HG03460 (cell line): ENCODE measurements around the gene ERMAP.
A peak's percentile ranks its signal among the peaks of the same experiment; 100 is the strongest.
"Not testable (repeated sequence)": the region's sequence is repeated elsewhere in the genome, so short reads cannot be mapped to it uniquely, and the experiment has no call there.

Source experiments
- ATAC-seq: cut with Tn5 transposase; IDR thresholded peaks from one replicate; pipeline ENCODE4 v1.9.1; 2021; ENCODE audit not compliant: unreplicated experiment

Gene ERMAP

GRCh38 chr1:42844592-42845140 is 27.7 kb downstream of the ERMAP start:
- ATAC-seq: no peak

- ATAC-seq: no peak
These were observed 28.3 kb downstream of the ERMAP start for GRCh38 chr1:42845193-42845592.

DNA sequence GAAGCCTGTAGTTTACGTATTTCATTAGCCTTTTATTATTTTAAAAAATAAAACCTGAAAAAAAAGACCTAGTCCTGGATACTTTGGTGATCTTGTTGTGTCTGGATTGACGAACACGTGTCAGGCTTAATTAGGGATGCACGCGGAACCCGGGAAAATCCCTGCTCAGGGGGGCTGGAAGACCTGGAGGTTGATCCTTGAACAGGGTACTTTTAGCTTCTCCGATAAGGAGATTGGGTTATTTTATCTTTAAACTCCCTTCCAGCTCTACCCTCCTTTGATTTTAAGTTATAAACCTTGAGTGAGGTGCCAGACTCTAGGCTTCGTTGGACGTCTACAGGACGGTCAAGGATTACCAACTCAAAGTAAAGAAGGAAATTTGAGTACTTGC is 28.9 kb downstream of the ERMAP start:
- ATAC-seq: peak; percentile 9

GRCh38 chr1:42846257-42847110 is 29.6 kb downstream of the ERMAP start, which contains the start of gene ZNF691:
Gene ZNF691, plus strand, starts transcription at chr1:42846613. Its CDS starts 3,046 bp downstream, at chr1:42849659.
- peak; percentile 83 for ATAC-seq

DNA sequence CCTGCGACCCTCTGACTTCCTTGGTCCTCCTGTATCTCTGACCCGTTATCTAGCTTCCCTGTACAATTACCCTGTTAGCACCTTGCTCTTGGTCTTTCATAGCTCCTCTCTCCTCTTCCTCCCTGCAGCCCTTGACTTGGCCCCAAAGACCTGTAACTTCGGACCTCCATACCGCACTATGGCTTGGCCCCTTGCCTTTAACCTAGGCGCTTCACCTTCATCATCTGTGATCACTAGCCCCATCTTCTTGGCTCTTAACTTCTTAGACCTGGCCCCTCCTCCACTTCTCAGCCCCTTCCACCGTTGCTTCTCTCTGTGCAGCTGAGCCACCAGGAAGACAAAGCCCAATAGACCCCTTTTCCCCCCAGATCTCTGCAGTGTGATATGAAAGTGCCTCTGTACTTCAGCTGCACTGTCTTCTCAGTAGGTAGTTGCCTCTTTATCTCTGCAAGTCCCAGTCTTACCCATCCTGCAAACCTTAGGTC is 30.2 kb downstream of the ERMAP start:
- ATAC-seq: no peak

DNA sequence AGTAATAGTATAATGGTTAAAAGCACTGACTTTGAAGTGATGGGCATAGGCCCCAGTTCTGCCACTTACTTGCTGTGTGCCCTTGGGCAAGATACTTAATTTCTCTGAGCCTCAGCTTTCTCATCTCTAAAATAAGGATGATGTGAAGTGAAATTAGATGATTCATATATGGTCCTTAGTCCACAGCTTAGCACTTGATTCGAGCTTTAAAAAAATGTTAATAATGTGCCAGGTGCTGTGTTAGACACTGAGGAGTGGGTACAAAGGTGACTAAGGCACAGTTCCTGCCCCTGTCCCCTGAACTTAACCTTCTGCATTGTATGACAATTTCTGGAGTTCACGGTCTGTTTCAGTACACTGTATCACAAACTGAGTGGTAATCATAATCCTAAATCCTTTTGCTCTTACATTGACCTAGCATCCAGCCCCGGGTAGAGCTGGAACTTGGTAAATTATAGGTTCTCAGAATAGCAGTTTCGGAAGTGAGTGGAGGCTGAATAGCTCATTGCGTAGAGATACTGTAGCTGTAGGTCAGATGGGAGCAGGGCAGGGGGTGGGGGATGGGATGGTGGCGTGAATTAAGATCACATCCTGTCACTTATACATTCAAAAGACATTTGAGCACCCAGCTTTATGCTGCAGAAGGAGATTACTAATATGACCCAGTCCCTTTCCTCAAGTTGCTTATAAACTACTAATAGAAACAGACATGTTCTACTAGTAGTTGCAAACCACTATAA is 31.0 kb downstream of the ERMAP start:
- ATAC-seq: no peak

- ATAC-seq: no peak
These were observed 32.1 kb downstream of the ERMAP start for GRCh38 chr1:42848823-42849537.

DNA sequence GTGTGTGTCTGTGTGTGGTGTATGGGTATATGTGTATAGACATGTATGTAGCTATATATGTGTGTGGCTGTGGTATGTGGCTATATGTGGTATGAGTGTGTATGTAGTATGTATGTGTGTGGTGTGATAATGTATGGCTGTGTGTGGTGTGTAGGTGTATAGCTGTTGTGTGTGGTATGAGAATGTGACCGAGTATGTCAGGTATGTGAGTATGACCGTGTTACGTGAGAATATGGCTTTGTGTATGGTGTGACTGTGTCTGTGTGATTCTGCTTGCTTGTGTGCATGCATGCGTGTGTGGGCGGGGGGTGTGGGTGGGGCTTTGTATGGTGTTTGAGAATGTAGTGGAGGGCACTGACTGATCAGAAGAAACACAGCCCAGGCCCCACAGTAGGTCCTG is 33.0 kb downstream of the ERMAP start:
- ATAC-seq: no peak

DNA sequence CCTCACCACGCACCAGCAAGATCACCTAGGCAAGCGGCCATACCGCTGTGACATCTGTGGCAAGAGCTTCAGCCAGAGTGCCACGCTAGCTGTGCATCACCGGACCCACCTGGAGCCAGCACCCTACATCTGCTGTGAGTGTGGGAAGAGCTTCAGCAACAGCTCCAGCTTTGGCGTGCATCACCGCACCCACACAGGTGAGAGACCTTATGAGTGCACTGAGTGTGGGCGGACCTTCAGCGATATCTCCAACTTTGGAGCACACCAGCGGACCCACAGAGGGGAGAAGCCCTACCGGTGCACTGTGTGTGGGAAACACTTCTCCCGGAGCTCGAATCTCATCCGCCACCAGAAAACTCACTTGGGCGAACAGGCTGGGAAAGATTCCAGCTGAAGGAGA is 34.5 kb downstream of the ERMAP start:
- no peak for ATAC-seq

DNA sequence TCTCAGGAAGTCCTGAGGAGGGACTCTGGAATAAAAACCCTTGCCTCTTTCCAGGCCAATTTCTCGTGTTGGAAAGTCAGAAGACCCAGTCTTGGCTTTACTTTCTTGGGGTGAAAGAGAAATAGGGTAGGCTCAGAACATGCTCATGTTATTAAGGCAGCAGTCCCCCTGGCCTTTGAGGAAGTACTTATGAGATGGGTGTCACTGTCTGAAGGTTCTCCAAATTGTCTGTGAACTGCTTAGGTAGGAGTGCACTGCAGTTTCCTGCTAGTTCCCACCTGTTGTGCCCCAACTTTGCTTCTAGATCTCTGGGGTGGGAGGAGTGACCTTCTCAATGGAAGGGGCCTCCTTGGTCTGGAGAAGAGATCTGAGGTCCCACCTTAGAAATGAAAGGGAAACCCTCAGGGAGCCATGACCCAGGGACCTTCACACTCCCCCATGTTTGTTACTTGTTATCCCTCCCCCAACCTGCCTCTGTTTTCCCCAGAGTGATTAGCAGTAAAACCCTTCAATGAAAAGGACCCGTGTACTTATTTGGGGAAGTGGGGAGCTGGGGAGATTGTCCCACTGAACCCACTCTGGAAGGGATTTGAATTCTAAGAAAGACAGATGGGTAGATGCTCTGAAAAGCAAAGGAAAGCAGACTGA is 35.2 kb downstream of the ERMAP start:
- ATAC-seq: no peak

GRCh38 chr1:42852608-42852980 is 35.7 kb downstream of the ERMAP start:
- no peak for ATAC-seq

GRCh38 chr1:42853116-42853884 is 36.4 kb downstream of the ERMAP start:
- no peak for ATAC-seq

DNA sequence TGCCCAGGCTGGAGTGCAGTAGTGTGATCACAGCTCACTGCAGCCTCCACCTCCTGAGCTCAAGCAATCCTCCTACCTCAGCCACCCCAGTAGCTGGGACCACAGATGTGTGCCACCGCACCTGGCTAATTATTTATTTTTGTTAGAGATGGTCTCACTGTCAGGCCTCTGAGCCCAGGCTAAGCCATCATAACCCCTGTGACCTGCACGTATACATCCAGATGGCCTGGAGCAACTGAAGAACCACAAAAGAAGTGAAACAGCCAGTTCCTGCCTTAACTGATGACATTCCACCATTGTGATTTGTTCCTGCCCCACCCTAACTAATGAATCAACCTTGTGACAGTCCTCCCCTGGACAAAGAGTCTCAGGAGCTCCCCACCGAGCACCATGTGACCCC is 39.6 kb downstream of the ERMAP start:
- not testable (repeated sequence) for ATAC-seq

- not testable (repeated sequence) for ATAC-seq
These were observed 42.4 kb downstream of the ERMAP start for GRCh38 chr1:42859366-42859765.

- ATAC-seq: no peak
These were observed 43.6 kb downstream of the ERMAP start for GRCh38 chr1:42860339-42861013.

DNA sequence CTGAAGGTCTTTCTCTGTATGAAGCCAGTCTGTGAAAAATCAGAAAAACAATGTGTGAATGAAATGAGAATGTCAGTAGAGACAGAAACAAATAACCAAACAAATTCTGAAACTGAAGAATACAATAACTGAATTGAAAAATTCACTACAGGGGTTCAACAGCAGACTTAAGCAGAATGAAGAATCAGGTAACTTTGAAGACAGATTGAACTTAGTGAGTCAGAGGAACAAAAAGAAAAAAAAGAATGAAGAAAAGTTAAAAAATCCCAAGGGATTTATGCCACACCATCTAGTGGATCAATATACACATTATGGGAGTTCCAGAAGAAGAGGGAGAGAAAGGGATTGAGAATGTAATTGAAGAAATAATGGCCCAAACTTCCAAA is 44.1 kb downstream of the ERMAP start:
- no peak for ATAC-seq

DNA sequence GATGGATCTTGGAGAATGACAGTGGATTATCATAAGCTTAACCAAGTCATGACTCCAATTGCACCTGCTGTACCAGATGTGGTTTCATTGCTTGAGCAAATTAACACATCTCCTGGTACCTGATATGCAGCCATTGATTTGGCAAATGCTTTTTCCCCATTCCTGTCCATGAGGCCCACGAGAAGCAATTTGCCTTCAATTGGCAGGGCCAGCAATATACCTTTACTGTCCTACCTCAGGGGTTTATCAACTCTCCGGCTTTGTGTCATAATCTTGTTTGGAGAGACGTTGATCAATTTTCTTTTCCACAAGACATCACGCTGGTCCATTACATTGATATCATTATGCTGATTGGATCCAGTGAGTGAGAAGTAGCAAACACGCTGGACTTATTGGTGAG is 49.6 kb downstream of the ERMAP start:
- no peak for ATAC-seq

- not testable (repeated sequence) for ATAC-seq
These were observed 51.5 kb downstream of the ERMAP start for GRCh38 chr1:42868466-42868865.

DNA sequence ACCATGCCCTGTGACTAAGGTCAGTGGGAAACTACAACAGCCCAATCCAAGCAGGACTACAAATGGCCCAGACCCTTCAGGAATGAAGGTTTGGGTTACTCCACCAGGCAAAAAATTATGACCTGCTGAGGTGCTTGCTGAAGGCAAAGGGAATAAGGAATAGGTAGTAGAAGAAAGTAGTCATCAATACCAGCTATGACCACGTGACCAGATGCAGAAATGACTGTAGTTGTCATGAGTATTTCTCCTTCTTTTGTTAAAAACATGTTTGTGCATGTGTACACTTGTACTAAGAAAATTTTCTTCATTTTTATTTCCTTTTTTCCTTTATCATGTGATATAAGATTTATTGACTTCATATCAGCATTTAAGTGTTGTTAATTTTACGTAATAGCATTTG is 52.3 kb downstream of the ERMAP start:
- ATAC-seq: not testable (repeated sequence)
